Pons (tissue), 1 donor: ENCODE data around the gene SUCLG2.
"Not testable (repeated sequence)": the region's sequence is repeated elsewhere in the genome, so short reads cannot be mapped to it uniquely, and the experiment has no call there.

Source experiments
- DNase-seq: peaks from one replicate; pipeline ENCODE4 v3.0.0-alpha.2; 2016; ENCODE audit warnings: low spot score

The SUCLG2 gene

GRCh38 chr3:67559029-67559605, 95.3 kb downstream of the SUCLG2 start:
- no peak for DNase-seq

GRCh38 chr3:67558426-67558825, 96.0 kb downstream of the SUCLG2 start:
- DNase-seq, result peak; percentile 24

GRCh38 chr3:67557848-67558355, 96.5 kb downstream of the SUCLG2 start:
- DNase-seq, result no peak

- DNase-seq, result no peak
Measured at GRCh38 chr3:67551361-67552016, 102.9 kb downstream of the SUCLG2 start.

GRCh38 chr3:67550541-67550940, 103.9 kb downstream of the SUCLG2 start:
- DNase-seq, result no peak

- DNase-seq, result not testable (repeated sequence)
Measured at GRCh38 chr3:67542502-67543250, 111.7 kb downstream of the SUCLG2 start.

- no peak for DNase-seq
Measured at GRCh38 chr3:67540198-67540894, 114.1 kb downstream of the SUCLG2 start.

- DNase-seq, result not testable (repeated sequence)
Measured at GRCh38 chr3:67537203-67537602, 117.2 kb downstream of the SUCLG2 start.

- no peak for DNase-seq
Measured at GRCh38 chr3:67535006-67535405, 119.4 kb downstream of the SUCLG2 start.

GRCh38 chr3:67534594-67534993, 119.8 kb downstream of the SUCLG2 start:
- no peak for DNase-seq

GRCh38 chr3:67531181-67532101, 123.0 kb downstream of the SUCLG2 start:
- no peak for DNase-seq

- no peak for DNase-seq
Measured at GRCh38 chr3:67529915-67530314, 124.5 kb downstream of the SUCLG2 start.

- no peak for DNase-seq
Measured at GRCh38 chr3:67529337-67529736, 125.1 kb downstream of the SUCLG2 start.

GRCh38 chr3:67526246-67526645, 128.2 kb downstream of the SUCLG2 start:
- no peak for DNase-seq

- DNase-seq, result no peak
Measured at GRCh38 chr3:67524046-67524445, 130.4 kb downstream of the SUCLG2 start.

GRCh38 chr3:67522081-67522480, 132.3 kb downstream of the SUCLG2 start:
- DNase-seq, result no peak

GRCh38 chr3:67521053-67521646, 133.3 kb downstream of the SUCLG2 start:
- no peak for DNase-seq

- DNase-seq, result no peak
Measured at GRCh38 chr3:67518236-67518635, 136.2 kb downstream of the SUCLG2 start.

- no peak for DNase-seq
Measured at GRCh38 chr3:67517781-67518180, 136.6 kb downstream of the SUCLG2 start.

- DNase-seq, result no peak
Measured at GRCh38 chr3:67516496-67516895, 137.9 kb downstream of the SUCLG2 start.

GRCh38 chr3:67515778-67516177, 138.6 kb downstream of the SUCLG2 start:
- DNase-seq, result no peak
